A673 (cell line): ENCODE measurements around the gene ITIH6.

Source experiments
- CTCF ChIP-seq: fragments of 300-800, 200-600 bp; sonication (generic); conservative IDR thresholded peaks from 2 replicates; pipeline ENCODE4 v1.5.1; 2017; ENCODE audit warnings: low read depth, mild to moderate bottlenecking, antibody characterized with exemption, low read length, moderate library complexity, mixed read lengths
- EZH2 ChIP-seq: fragments of 200-600 bp; sonication (generic); IDR thresholded peaks from 2 replicates; pipeline ENCODE4 v1.6.1; 2017; ENCODE audit warnings: borderline replicate concordance, low read depth, mild to moderate bottlenecking, mixed read lengths, antibody characterized with exemption, low read length; ENCODE audit not compliant: poor library complexity, severe bottlenecking

DNA sequence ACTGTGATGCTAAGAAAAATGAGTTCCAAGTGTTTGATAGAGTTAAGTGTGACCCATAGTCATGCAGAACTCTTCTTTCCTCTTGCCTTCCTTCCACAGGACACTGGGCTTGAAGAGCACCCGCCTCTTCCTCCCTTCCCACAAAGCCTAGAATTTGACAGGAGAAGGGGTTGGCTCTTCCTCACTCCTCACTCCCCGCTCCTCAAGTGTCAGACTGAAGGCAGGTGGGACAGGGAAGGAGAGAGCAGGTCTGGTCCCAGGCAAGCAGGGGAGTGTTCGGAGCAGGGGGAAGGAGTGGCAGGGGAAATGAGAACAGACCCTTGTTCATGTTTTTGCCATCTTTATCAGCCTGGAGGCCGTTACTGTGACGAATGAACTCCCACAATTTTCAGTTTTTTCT lies 20.2 kb upstream of the ITIH6 start:
- no peak for TF ChIP-seq CTCF
- no peak for TF ChIP-seq EZH2
